ENCODE measurements around the gene NTRK1.

NTRK1 gene

GRCh38 chr1:156857532-156857931, 3.1 kb upstream of the NTRK1 start:
- no peak for DNase-seq (ENCODE audit: low read depth)

GRCh38 chr1:156858555-156858956, 2.1 kb upstream of the NTRK1 start:
- no peak for DNase-seq (ENCODE audit: low read depth)

GRCh38 chr1:156858959-156859522, 1.6 kb upstream of the NTRK1 start, which contains the start of gene INSRR:
INSRR (minus strand) TSS chr1:156859117; CDS start chr1:156858621, 496 bp downstream.
- DNase-seq (ENCODE audit: low read depth) = no peak

- no peak for DNase-seq (ENCODE audit: low read depth)
Observed at GRCh38 chr1:156859523-156860112, 1.0 kb upstream of the NTRK1 start.

- DNase-seq (ENCODE audit: low read depth) = peak; percentile 38
Observed at GRCh38 chr1:156860113-156860627, 495 bp upstream of the NTRK1 start.

GRCh38 chr1:156862584-156862983, 1.9 kb downstream of the NTRK1 start:
- DNase-seq (ENCODE audit: low read depth) = no peak

GRCh38 chr1:156862997-156863599, 2.4 kb downstream of the NTRK1 start:
- no peak for DNase-seq (ENCODE audit: low read depth)

- DNase-seq (ENCODE audit: low read depth) = no peak
Observed at GRCh38 chr1:156863631-156864030, 3.0 kb downstream of the NTRK1 start.

GRCh38 chr1:156864796-156865195, 4.1 kb downstream of the NTRK1 start:
- no peak for DNase-seq (ENCODE audit: low read depth)

- DNase-seq (ENCODE audit: low read depth) = no peak
Observed at GRCh38 chr1:156865258-156865657, 4.6 kb downstream of the NTRK1 start.

- no peak for DNase-seq (ENCODE audit: low read depth)
Observed at GRCh38 chr1:156865865-156866248, 5.2 kb downstream of the NTRK1 start.

GRCh38 chr1:156866249-156866909, 5.7 kb downstream of the NTRK1 start:
- DNase-seq (ENCODE audit: low read depth) = no peak

GRCh38 chr1:156868341-156868740, 7.7 kb downstream of the NTRK1 start:
- DNase-seq (ENCODE audit: low read depth) = no peak

- no peak for DNase-seq (ENCODE audit: low read depth)
Observed at GRCh38 chr1:156869455-156869854, 8.8 kb downstream of the NTRK1 start.

- no peak for DNase-seq (ENCODE audit: low read depth)
Observed at GRCh38 chr1:156873659-156874058, 13.0 kb downstream of the NTRK1 start.

GRCh38 chr1:156874142-156874541, 13.5 kb downstream of the NTRK1 start:
- DNase-seq (ENCODE audit: low read depth) = no peak

- no peak for DNase-seq (ENCODE audit: low read depth)
Observed at GRCh38 chr1:156874572-156875340, 14.1 kb downstream of the NTRK1 start.

GRCh38 chr1:156875341-156875615, 14.6 kb downstream of the NTRK1 start:
- DNase-seq (ENCODE audit: low read depth) = no peak

- no peak for DNase-seq (ENCODE audit: low read depth)
Observed at GRCh38 chr1:156876281-156876680, 15.6 kb downstream of the NTRK1 start.

GRCh38 chr1:156877433-156878170, 16.9 kb downstream of the NTRK1 start:
- no peak for DNase-seq (ENCODE audit: low read depth)

- DNase-seq (ENCODE audit: low read depth) = no peak
Observed at GRCh38 chr1:156879876-156880275, 19.2 kb downstream of the NTRK1 start.

- no peak for DNase-seq (ENCODE audit: low read depth)
Observed at GRCh38 chr1:156880473-156880872, 19.8 kb downstream of the NTRK1 start.
